H1 (cell line): ENCODE data around the gene FGF14. TPM values are rescaled to one million over a fixed set of nuclear protein-coding genes. Genes with fewer than 3 reads are reported as not detected.

ENCODE experiments used
- POLR2A ChIP-seq, 2 experiments: IDR thresholded peaks; 1 replicate in 1 of 2; 2 replicates in 1 of 2; pipeline ENCODE4 v1.6.1; 2011; ENCODE audit warnings: low read depth in 2 of 2, low read length in 2 of 2, mild to moderate bottlenecking in 2 of 2; ENCODE audit errors: control extremely low read depth in 1 of 2
- RNF2 ChIP-seq: fragments of 200-900, 300-1000 bp; sonication (generic); IDR thresholded peaks from 2 replicates; pipeline ENCODE4 v1.7.1; 2016; ENCODE audit warnings: borderline replicate concordance, low read depth, mild to moderate bottlenecking, antibody characterized with exemption, low read length; ENCODE audit not compliant: poor library complexity, severe bottlenecking; ENCODE audit errors: missing control alignments
- SIX5 ChIP-seq: IDR thresholded peaks from 2 replicates; pipeline ENCODE4 v1.6.1; 2011; ENCODE audit warnings: mild to moderate bottlenecking, low read depth, low read length
- SP4 ChIP-seq: IDR thresholded peaks from 2 replicates; pipeline ENCODE4 v1.6.1; 2012; ENCODE audit warnings: low read length, inconsistent platforms
- TBP ChIP-seq: IDR thresholded peaks from 2 replicates; pipeline ENCODE4 v1.6.1; 2011; ENCODE audit warnings: low read depth, low read length, improper control_type of control experiment
- ZNF274 ChIP-seq: IDR thresholded peaks from 2 replicates; pipeline ENCODE4 v1.7.0; 2012; ENCODE audit warnings: low read length, borderline replicate concordance; ENCODE audit errors: extremely low read depth
- polyA plus RNA-seq, 7 experiments: library from polyadenylated mRNA; depleted of rRNA in 3 of 7; stranded (reverse) in 5 of 7; unstranded in 2 of 7; fragments of >200 nt in 5 of 7; fragments of 200-250 nt in 2 of 7; gene quantifications; 1 replicate in 5 of 7; 2 replicates in 1 of 7; 4 replicates in 1 of 7; pipeline versions ENCODE4 v1.2.1 to v1.2.3, GENCODE V29; 2011 to 2013; ENCODE audit warnings: missing spikeins in 2 of 7, mixed read lengths in 2 of 7
- total RNA-seq: library from RNA; stranded (reverse); fragmentation: NEBNext Ultra II Directional; extraction: Animal tissue kit (Norgen Biotek cat#: 25700); gene quantifications from 2 replicates; pipeline ENCODE4 v1.2.1, GENCODE V29; 2021
- TF ChIP-seq, protein P1 (sequence below): IDR thresholded peaks from 2 replicates; pipeline ENCODE4 v1.6.1; 2011; ENCODE audit warnings: low read depth, mild to moderate bottlenecking, low read length; ENCODE audit not compliant: insufficient read depth

Gene FGF14
- total and polyA plus RNA-seq, 2 of the 8 experiments (the other 6 are each of a cell fraction or from before 2014, with no cell fraction given), result 0.05 to 0.58 TPM

DNA sequence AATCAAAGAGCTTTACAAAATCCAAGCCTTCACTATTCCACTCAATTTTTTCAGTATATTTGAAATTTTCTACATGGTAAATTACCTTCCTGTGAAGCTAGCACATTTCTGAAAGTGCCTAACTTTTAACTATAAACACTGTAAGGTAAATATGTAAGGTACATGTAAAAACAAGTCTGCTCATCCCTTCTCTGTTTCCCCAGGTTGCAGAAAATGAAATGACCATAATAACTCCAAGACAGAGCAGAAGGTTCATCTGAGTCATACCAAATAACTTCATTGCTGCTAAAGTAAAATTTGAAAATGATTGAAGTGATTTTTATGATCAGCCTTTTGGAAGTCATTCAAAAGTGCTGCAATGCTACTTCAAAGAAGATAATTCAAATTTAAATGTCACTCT lies 28.6 kb downstream of the FGF14 start (continued):
- TF ChIP-seq, protein P1, sequence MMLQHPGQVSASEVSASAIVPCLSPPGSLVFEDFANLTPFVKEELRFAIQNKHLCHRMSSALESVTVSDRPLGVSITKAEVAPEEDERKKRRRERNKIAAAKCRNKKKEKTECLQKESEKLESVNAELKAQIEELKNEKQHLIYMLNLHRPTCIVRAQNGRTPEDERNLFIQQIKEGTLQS, result no peak
- TF ChIP-seq SIX5 (no peak), SP4 (no peak), POLR2A (IDR thresholded peaks at IDR 0.05; ENCODE audit: control extremely low read depth in 1 of 2, low read depth in 2 of 2, low read length in 2 of 2) (no peak), ZNF274 (no peak), RNF2 (no peak), TBP (no peak)
